GM06990 (cell line): Measurements from ENCODE around the gene RIPOR3.

ENCODE experiments used
- DNase-seq: peaks from one replicate; pipeline ENCODE4 v3.0.0-alpha.2; 2011; ENCODE audit not compliant: insufficient read length; ENCODE audit errors: extremely low read depth
- H3K27me3 ChIP-seq: replicated peaks from 2 replicates; pipeline ENCODE4 v1.6.0; 2011; ENCODE audit warnings: low read length; ENCODE audit not compliant: control insufficient read depth, insufficient read depth
- H3K36me3 ChIP-seq: 2 replicates; pipeline ENCODE4 v1.5.1; 2011; ENCODE audit warnings: low read length; ENCODE audit not compliant: control insufficient read depth, insufficient read depth
- H3K4me3 ChIP-seq: replicated peaks from 2 replicates; pipeline ENCODE4 v1.5.1; 2011; ENCODE audit warnings: low read depth, mild to moderate bottlenecking, control low read depth, low read length
- TF ChIP-seq, protein P1 (sequence below): IDR thresholded peaks from 2 replicates; pipeline ENCODE4 v1.5.1; 2011; ENCODE audit warnings: low read length, control low read depth, mild to moderate bottlenecking, inconsistent platforms; ENCODE audit not compliant: insufficient read depth, poor library complexity, severe bottlenecking

RIPOR3 gene

DNA sequence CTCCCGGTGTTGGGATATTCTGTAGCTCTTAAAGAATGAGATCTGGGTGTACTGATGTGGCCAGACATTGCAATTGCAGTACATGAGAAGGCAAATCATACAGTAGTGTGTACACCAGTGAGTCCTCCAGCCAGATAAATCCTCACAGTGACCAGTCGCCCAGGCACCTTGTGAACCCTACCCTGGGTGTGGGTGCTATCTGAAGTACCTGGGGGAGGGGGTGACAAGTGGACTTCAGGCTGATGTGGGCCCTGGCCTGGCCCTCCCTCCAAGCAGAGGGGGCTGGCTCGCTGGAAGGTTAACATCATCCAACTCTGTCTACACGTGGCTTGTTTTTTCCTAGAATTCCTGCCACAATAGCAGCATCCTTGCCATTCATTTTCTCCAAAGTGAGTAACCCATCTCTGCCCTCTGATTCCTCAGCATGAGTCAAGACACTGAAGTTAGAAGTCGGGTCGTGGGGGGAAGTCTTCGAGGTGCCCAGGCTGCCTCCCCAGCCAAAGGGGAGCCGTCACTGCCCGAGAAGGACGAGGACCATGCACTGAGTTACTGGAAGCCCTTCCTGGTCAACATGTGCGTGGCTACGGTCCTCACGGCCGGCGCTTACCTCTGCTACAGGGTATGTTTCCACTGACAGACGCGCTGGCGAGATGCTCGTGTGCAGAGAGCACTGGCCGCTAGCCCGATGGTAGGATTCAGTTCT, 110.3 kb downstream of the RIPOR3 start:
- TF ChIP-seq, protein P1, sequence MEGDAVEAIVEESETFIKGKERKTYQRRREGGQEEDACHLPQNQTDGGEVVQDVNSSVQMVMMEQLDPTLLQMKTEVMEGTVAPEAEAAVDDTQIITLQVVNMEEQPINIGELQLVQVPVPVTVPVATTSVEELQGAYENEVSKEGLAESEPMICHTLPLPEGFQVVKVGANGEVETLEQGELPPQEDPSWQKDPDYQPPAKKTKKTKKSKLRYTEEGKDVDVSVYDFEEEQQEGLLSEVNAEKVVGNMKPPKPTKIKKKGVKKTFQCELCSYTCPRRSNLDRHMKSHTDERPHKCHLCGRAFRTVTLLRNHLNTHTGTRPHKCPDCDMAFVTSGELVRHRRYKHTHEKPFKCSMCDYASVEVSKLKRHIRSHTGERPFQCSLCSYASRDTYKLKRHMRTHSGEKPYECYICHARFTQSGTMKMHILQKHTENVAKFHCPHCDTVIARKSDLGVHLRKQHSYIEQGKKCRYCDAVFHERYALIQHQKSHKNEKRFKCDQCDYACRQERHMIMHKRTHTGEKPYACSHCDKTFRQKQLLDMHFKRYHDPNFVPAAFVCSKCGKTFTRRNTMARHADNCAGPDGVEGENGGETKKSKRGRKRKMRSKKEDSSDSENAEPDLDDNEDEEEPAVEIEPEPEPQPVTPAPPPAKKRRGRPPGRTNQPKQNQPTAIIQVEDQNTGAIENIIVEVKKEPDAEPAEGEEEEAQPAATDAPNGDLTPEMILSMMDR = no peak
- no peak overlapping the region for H3K4me3 ChIP-seq
- H3K27me3 ChIP-seq = no peaks in the 10 kb centered on the region
- DNase-seq = no peak
- H3K36me3 ChIP-seq = peaks cover 64% of the 10 kb centered on the region

DNA sequence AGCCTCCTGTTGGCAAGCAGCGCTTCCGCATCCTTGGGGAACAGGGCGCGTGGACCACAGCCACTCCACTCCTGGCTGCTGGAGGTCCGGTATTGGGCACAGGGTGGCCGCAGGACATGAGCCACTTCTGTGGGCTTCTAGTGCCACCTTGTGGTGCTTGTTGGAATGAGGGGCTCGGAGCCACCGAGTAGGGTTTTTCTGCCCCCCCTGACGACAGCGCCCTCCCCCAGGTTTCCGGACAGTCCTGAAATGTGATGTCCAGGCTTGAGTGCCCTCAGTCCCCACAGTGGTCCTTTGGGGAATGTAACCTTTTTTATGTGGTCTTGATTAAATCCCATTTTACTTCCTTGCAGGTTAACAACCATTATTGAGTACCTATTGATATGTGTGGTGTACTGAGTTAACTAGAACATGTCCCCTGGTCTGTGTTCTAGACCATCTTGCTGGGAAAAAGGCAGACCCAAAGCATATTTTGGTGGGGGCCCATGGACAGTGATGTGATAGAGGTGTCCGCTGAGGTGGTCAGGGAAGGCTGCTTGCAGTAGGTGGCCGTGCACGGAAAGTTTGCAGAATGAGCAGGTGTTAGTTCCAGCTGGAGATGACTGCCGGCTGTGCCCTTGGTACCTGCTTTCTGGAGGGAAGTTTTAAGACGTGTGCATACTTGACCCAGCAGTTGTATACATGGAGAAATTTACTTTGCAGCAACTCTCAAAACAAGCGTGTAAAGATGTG, 111.2 kb downstream of the RIPOR3 start:
- TF ChIP-seq, protein P1 = peak; percentile 78

DNA sequence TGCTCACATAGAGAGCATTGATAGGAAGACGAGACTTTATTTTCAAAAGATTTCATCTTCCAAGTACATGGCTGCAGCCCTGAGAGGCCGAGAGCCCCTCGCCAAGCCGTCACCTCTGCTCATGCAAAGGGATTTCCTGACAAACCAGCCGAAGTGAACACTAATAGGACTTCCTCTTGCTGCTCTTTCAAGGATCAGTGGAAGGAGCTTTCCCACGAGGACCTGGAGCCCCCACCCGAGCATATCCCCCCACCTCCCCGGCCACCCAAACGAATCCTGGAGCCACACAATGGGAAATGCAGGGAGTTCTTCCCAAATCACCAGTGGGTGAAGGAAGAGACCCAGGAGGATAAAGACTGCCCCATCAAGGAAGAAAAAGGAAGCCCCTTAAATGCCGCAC, 111.8 kb downstream of the RIPOR3 start:
- Histone ChIP-seq H3K4me3 (no peak overlapping the region), H3K36me3 (peaks cover 69% of the 10 kb centered on the region), H3K27me3 (no peaks in the 10 kb centered on the region)
- TF ChIP-seq, protein P1 = no peak
- no peak for DNase-seq

More for the DNA sequence above, 111.2 kb downstream of the RIPOR3 start:
- Histone ChIP-seq H3K4me3 (no peak overlapping the region), H3K36me3 (peaks cover 65% of the 10 kb centered on the region), H3K27me3 (no peaks in the 10 kb centered on the region)
- DNase-seq = no peak

DNA sequence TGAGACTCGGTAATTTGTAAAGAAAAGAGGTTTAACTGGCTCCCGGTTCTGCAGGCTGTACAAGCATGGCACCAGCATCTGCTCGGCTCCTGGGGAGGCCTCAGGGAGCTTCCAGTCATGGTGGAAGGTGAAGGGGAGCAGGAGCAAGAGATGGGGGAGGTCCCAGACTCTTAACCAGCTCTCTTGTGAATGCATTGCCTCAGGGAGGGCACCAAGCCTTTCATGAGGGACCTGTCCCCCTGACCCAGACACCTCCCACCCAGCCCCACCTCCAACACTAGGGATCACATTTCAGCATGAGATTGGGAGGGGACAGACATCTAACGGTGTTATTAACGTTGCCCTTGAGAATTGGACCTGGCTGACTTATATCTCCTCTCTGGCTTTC, 112.6 kb downstream of the RIPOR3 start:
- no peak overlapping the region for H3K4me3 ChIP-seq
- no peak for DNase-seq
- H3K27me3 ChIP-seq = no peaks in the 10 kb centered on the region
- TF ChIP-seq, protein P1 = no peak
- H3K36me3 ChIP-seq = peaks cover 68% of the 10 kb centered on the region

DNA sequence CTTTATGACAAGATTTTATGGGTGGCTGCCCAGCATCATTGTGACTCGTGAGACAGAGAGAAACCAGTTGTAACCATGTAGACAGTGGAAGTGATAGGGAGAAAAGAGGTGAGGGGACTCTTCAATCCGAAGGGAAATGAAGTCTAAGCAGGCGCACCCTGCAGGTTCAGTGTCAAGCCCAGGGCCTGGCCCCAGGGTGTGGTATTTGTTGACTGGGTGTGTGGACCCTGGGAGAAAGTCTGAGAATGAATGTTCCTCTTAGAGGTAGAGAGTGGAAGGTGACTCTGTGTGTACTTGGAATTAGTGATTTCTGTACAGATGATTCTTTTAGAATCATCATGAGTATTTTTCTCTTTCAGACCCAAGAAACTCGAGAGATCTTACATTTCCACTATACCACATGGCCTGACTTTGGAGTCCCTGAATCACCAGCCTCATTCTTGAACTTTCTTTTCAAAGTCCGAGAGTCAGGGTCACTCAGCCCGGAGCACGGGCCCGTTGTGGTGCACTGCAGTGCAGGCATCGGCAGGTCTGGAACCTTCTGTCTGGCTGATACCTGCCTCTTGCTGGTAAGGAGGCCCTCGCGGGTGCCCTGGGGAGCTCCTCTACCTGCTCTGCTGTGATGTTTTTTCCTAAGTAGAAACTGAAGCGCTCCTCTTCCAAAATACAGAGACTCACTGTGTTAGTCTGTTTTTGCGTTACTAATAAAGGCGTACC, 113.1 kb downstream of the RIPOR3 start:
- H3K36me3 ChIP-seq = peaks cover 64% of the 10 kb centered on the region
- no peak overlapping the region for H3K4me3 ChIP-seq
- DNase-seq = no peak
- no peaks in the 10 kb centered on the region for H3K27me3 ChIP-seq
- TF ChIP-seq, protein P1 = no peak
